ENCODE results near the gene HDGFL2.

HDGFL2 gene

GRCh38 chr19:4499855-4500254 is 27.8 kb downstream of the HDGFL2 start:
- DNase-seq (ENCODE audit: low spot score) = no peak

DNA sequence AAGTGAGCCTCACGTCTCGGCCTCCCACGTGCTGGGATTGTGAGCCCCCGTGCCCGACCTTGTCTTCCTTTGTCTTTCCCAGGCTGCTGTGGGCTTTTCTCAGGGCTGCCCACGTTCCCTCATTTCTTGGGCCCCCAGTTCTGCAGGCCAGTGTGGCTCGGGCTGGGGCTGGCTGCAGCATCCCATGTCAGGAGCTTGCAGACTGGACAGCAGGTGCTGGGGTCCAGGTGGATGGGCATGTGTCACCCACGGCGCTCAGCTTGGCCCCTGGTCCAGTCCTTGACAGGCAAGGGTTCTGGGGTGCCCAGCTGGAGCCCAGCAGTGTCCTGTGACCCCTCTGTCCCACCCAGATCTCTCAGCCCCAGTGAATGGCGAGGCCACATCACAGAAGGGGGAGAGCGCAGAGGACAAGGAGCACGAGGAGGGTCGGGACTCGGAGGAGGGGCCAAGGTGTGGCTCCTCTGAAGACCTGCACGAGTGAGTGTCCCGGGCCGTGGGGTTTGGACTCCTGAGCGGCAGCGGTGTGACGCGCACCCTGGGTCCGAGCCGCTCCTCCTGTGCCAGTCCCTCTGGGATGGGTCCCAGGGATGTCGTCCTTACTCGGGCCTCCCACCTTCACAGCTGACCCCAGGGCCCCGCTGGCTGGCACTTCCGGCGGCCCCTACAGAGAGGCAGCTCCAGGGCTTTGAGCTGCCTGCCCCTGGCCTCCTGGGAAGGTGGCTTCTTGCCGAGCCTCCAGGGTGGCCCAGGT is 28.9 kb downstream of the HDGFL2 start:
- DNase-seq (ENCODE audit: low spot score) = no peak

- DNase-seq (ENCODE audit: low spot score) = no peak
Observed at GRCh38 chr19:4501691-4502090, 29.6 kb downstream of the HDGFL2 start.

DNA sequence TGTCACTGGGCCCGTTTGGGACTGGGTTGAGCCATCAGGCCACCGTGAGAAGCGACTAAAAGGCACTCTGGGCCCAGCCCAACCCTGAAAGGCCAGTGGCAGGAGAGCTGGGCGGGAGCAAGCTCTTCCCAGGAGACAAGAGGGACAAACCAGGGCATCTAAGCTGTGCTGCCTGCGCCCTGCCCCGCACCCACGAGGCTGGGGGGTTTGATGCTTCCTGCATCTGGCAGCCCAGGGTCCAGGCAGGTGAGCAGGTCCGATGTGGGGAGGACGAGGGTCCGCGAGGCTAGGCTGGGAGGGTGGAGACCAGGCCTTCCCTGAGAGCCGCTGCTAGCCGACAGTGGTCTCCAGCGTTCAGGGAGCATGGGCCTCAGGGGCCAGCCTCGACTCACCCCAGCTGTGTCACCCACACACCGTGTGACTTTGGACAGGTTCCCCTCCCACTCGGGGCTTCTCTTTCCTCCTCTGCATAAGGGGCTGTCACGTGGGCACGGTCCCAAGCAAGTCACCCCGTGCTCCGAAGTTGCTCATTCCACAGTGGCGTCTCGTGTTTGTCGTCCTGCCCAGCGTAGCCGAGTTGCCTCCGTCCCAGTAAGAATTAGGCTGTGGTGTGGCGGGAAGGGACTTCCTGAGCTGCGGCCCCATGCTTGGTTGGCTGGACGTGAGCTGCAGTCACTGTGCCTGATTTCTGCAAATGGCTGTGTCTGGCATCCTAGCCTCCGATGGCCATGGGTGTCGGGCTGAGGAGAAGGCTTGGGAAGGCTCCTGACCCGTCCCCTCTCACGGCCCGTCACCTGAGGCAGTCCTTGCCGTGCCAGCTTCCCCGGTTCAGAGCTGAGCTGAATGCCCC is 30.4 kb downstream of the HDGFL2 start:
- no peak for DNase-seq (ENCODE audit: low spot score)

- DNase-seq (ENCODE audit: low spot score) = no peak
Observed at GRCh38 chr19:4503132-4503824, 31.2 kb downstream of the HDGFL2 start.

DNA sequence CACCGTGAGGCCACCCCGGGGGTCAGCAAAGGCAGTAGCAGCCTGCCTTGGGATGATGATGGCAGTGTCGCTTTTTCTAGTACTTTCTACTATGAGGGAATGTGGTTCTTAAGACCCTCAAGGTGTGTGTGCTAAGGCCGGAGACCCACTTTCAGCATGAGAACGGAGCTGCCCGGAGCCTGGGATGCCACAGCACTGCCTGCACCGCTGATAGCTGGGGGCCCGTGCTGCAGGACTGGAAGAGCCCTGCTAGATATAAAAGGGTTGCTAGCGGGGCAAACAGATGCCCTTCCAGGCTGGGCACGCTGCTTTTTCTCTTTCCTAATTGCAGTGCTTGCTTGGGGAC is 31.7 kb downstream of the HDGFL2 start:
- DNase-seq (ENCODE audit: low spot score) = no peak

DNA sequence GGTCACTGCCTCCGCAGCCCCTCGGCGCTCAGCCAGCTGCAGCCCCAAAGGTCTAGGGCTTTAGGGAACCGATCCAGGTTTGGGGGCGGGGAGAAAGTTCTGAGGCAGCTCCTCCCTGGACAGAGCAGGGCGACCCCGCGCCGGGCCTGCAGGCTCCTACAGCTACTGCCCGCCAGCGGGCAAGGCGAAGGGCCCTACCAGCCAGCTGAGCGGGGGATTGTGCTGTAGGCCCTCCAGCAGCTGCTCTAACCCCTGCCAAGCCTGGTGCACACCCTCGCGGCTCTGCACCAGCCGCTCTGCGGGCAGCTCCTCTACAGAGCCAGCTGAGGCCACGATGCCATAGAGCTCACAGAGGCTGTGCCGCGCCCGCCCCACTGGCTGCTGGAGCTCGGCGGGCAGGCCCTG is 32.2 kb downstream of the HDGFL2 start:
- DNase-seq (ENCODE audit: low spot score) = no peak

- DNase-seq (ENCODE audit: low spot score) = no peak
Observed at GRCh38 chr19:4504891-4505569, 32.9 kb downstream of the HDGFL2 start.

DNA sequence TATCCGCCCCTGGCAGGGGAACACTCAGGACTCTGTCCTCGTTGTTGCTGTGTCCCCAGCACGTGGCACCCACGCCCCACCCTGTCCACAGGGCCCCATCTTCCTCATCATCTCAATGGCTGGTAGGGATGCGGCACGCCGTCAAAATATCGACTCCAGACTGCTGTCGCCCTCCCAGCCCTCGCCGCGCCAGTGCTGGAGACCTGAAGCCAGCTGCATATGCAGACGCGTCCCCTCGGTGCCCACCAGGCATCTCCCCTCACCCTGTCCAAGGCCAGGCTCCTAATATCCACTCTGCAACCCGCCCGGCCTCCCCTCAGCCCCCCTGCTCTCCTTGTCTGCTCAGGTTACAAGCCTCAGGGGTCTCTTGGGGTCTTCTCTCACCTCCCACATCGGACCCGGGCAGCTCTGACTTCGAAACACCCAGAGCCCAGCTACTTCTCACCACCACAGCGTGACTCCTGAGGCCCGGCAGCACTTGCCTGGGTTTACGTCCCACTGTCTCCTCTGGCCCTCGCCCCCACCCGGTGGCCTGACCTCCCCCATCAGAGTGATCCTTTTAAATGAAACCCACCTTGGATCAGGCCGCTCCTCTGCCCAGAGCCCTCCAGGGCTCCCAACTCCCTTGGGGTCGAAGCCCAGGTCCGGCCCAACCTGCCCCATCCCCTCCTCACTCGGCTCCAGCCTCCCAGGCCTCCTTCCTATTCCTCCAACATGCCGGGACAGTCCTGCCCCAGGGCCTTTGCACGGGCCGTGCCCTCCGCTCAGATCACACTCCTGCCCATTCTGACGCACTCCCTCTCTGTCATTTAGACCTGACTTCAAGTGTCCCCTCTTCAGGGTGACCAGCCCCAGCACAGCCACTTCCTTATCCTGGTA is 33.7 kb downstream of the HDGFL2 start:
- DNase-seq (ENCODE audit: low spot score) = no peak

DNA sequence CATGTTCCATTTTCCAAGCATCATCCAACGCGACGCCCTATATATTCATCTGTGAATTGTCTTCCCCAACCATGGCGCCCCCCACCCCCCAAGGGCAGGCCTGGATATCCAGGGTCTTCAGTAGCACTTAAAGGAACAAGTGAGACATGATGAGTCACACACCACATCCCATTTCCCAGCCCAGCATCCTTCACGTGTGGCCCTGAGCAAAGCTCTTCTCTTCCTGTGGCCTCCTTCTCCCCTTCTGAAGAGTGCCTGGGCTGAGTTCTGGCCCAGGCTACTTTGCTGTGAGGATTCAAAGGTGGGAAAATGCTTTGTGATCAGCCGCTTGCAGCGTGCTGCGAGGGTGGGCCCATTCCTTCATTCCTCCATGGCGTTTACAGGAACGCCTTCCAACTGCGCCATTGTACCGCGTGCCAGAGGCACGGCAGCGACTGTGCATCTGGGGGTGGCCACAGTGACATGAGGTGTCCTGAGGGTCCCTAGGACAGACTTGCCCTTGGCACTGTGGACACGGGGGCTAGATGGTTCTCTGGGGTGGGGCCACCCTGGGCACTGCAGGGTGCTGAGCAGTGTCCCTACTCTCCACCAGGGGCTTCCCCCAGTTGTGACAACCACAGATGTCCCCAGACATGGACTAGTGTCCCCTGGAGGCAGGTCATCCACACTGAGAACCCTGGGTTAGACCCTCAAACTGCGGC is 34.5 kb downstream of the HDGFL2 start:
- DNase-seq (ENCODE audit: low spot score) = no peak

DNA sequence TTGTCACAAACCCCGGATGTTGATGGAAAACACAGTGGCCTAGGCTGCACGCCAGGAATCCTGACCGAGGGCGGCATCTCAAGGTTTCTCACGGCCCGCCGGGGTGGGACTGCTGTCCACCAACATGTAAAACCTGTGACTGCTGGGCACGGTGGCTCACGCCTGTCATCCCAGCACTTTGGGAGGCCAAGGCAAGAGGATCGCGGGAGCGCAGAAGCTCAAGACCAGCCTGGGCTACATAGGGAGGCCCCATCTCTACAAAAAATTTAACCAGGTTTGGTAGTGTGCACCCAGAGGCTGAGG is 35.0 kb downstream of the HDGFL2 start:
- DNase-seq (ENCODE audit: low spot score) = no peak

DNA sequence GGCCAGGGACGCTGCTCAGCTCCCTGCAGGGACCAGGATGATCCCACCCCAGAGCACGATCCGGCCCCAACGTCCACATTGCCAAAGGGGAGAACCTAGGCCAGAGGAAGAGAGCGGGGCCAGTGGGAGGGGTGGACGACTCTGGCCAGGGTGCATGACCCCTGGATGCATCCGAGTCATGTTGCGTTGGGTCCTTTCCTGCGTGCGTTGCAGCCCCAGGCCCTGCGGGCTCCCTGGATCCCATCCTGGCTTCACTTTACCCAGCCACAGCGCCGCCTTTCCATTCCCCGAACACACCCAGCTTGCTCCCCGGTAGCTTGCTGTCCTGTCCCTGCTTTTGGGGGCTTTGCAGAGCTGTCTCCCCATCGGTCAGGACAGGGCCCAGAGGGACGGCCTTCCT is 35.7 kb downstream of the HDGFL2 start:
- DNase-seq (ENCODE audit: low spot score) = no peak

GRCh38 chr19:4508698-4509097 is 36.6 kb downstream of the HDGFL2 start:
- no peak for DNase-seq (ENCODE audit: low spot score)

GRCh38 chr19:4510435-4511255 is 38.5 kb downstream of the HDGFL2 start:
- DNase-seq (ENCODE audit: low spot score) = no peak

- no peak for DNase-seq (ENCODE audit: low spot score)
Observed at GRCh38 chr19:4511300-4512054, 39.4 kb downstream of the HDGFL2 start.

DNA sequence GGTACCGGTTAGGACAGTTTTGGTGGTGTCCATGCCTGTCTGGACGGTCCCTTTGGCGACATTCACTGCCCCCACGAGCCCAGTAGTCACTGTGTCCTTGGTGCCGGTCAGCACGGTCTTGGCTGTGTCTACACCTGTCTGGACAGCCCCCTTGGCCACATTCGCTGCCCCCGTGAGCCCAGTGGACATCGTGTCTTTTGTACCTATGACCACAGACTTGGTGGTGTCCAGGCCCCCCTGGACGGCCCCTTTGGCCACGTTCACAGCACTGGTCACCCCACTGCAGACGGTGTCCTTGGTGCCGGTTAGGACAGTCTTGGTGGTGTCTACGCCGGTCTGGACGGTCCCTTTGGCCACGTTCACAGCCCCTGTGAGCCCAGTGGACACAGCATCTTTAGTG is 40.0 kb downstream of the HDGFL2 start:
- DNase-seq (ENCODE audit: low spot score) = no peak

DNA sequence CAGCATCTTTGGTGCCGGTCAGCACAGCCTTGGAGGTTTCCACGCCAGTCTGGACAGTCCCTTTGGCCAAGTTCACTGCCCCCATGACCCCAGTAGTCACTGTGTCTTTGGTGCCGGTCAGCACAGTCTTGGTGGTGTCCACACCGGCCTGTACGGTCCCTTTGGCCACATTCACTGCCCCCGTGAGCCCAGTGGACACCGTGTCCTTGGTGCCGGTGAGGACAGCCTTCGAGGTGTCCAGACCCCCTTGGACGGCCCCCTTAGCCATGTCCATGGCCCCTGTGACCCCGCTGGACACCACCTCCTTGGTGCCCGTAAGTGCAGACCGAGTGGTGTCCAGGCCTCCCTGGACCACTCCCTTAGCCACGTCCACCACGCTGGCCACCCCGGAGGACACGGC is 41.2 kb downstream of the HDGFL2 start:
- DNase-seq (ENCODE audit: low spot score) = no peak

DNA sequence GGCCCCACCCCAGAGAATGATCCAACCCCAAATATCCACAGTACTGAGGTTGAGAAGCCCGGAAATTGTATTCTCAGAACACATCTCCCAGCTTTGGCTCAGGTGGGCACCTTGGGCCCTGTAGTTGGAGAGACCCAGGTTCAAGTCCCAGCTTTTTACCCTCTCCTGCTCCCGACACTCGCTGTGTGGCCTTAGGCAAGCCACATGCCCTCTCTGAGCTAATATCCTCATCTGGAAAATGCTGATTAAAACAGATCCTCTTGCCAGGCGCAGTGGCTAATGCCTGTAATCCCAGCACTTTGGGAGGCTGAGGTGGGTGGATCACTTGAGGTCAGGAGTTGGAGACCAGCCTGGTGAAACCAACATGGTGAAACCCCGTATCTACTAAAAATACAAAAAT is 43.6 kb downstream of the HDGFL2 start:
- no peak for DNase-seq (ENCODE audit: low spot score)

GRCh38 chr19:4516199-4516938 is 44.3 kb downstream of the HDGFL2 start:
- no peak for DNase-seq (ENCODE audit: low spot score)

All from hematopoietic multipotent progenitor cell treated with erythropoietin and hydrocortisone succinate and interleukin-3 and kit ligand, for 15 days (in vitro differentiated cells).